Measurements from ENCODE around the gene TTLL9.
A peak's percentile ranks its signal among the peaks of the same experiment; 100 is the strongest.
"Not testable (repeated sequence)": the region's sequence is repeated elsewhere in the genome, so short reads cannot be mapped to it uniquely, and the experiment has no call there.

The TTLL9 gene, protein sequence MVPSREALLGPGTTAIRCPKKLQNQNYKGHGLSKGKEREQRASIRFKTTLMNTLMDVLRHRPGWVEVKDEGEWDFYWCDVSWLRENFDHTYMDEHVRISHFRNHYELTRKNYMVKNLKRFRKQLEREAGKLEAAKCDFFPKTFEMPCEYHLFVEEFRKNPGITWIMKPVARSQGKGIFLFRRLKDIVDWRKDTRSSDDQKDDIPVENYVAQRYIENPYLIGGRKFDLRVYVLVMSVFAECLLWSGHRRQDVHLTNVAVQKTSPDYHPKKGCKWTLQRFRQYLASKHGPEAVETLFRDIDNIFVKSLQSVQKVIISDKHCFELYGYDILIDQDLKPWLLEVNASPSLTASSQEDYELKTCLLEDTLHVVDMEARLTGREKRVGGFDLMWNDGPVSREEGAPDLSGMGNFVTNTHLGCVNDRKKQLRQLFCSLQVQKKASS

DNA sequence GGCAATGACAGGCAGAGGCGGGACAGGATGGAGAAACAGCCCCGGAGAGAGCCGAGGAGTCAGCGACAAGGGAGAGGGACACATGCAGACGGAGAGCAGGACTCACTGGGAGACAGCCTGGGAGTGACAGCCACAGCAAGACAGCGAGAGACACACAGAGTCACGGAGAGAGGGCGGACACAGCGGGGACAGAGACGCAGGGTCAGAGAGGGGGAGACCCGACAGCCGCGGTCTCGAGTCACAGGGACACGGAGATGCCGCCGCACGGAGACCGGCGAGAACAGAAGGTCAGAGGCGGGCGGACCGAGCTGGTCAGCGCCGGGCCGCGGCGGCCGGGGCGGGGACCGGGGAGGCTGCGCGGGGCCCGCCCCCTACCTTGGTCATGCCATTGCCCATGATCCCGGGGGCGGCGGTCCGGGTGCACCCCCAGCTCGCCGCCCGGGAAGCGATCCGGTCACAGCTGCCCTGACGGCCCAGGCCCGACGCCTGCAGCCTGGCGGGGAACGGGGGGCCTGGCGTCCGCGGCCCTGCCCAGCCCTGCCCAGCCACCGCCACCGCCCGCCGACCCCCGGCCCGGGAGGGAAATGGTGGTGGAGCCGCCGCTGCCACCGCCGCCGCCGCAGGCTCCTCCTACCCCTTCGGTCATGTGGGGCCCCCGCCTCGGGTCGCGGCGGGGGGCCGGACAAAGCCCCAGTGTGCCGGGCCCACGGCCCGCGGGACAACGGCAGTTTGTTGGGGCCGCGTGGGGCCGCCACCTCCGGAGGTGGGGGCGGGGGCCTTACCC is at the start of gene TTLL9, which contains the start of gene DUSP15:
Gene TTLL9 (plus strand): TSS at position 693 of the 784 bp plus-strand sequence. CDS start 493 bp downstream, outside the sequence.
Gene DUSP15 (minus strand): TSS at position 586 of the 784 bp plus-strand sequence. CDS start 190 bp downstream, at position 396.
- FAIRE-seq = no peak
- DNase-seq (ENCODE audit: insufficient read length, low spot score) = no peak

DNA sequence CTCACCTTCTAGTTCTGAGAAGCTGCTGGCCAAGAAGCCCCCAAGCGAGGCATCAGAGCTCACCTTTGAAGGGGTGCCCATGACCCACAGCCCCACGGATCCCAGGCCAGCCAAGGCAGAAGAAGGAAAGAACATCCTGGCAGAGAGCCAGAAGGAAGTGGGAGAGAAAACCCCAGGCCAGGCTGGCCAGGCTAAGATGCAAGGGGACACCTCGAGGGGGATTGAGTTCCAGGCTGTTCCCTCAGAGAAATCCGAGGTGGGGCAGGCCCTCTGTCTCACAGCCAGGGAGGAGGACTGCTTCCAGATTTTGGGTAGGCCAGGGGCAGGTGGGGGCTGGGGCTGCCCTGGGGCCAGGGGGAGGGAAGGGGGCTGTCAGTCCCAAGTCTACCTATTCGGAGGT is 49.0 kb upstream of the TTLL9 start:
- no peak for DNase-seq (ENCODE audit: insufficient read length, low spot score)
- FAIRE-seq = no peak

DNA sequence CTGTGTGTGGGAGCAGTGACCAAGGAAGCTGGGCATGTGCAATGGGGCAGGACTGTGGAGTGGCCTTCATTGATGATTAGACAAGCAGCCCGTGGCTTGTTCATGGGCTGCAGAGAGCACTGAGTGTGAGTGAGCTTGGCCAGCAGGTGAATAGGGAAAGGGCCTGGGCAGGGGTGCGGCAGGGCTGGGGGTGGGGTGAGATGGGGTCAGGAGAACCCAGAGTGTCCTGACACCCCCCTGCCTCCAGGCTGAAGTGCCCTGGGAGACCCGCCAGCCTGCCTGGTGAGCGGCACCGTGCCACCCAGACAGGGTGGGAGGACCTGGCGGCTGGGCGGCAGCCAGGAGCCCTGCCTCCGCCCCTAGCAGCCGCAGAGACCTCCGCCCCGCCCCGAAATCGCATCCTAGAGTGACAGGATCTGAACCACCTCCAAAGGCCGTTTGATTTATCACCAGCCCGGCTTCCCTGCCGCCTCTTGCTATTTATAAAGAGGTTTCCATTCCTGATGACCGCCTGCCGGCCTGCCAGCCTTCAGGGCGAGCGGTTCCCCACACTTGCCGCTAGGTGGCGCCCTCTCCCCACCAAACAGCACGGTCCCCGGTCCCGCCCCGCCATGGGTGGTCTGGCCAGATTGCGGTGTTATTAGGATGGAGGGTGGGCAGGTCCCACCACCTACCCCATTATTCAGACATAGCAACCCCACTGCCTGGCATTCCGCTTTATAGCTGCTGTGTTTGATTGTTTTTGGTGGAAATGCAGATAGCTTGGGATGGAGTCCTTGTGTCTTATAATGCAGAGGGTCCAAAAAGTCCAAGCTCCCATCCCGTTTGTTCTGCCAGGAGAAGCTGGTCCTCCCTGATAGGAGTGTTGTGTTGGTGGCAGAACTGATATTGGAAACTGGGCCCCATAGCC is 47.8 kb upstream of the TTLL9 start:
- FAIRE-seq (no peak), DNase-seq (ENCODE audit: insufficient read length, low spot score) (peak; percentile 90)

DNA sequence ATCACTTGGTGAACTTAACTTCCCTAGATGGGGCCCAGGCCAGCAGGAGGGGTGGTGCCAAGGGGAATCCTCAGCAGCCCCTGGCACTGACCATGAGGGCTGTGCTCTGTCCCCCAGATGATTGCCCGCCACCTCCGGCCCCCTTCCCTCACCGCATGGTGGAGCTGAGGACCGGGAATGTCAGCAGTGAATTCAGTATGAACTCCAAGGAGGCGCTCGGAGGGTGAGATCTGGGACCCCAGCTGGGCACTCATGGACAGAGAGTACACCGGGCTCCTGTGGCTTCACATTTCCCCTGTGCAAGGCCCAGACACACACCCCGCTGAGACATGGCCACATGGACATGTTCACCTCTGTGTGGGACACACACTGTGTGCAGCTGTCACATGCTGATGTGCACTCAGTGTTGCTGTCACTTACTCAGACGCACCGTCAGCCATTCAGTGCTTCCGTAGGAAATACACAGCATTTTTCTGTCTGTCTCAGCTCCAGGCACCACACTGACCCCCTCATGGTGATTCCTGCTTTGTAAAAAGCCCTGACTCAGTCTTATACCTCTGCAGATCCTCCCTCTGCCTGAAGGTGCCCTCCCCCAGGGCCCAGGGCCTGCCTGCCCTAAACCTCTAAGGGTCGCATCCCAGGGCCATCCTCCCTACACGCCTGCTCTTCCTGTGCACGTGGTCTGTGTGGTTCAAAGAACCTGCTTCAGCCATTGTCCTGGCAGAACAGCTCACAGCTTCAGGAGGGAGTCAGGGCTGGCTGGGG is 46.9 kb upstream of the TTLL9 start:
- no peak for DNase-seq (ENCODE audit: insufficient read length, low spot score)
- FAIRE-seq = no peak

DNA sequence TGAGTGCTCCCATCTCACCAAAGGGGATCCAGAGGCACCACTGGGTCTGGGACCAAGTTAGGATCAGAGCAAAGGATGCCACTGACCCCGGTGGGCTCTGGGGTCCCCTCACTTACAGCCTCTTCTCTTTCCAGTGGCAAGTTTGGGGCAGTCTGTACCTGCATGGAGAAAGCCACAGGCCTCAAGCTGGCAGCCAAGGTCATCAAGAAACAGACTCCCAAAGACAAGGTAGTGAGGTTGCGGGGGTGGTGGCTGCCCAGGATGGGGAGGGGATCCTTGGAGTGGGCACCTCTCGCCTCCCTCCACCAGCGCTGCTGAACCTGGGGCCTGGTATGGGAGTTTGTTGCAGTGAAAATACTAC is 46.3 kb upstream of the TTLL9 start:
- FAIRE-seq (no peak), DNase-seq (ENCODE audit: insufficient read length, low spot score) (no peak)

DNA sequence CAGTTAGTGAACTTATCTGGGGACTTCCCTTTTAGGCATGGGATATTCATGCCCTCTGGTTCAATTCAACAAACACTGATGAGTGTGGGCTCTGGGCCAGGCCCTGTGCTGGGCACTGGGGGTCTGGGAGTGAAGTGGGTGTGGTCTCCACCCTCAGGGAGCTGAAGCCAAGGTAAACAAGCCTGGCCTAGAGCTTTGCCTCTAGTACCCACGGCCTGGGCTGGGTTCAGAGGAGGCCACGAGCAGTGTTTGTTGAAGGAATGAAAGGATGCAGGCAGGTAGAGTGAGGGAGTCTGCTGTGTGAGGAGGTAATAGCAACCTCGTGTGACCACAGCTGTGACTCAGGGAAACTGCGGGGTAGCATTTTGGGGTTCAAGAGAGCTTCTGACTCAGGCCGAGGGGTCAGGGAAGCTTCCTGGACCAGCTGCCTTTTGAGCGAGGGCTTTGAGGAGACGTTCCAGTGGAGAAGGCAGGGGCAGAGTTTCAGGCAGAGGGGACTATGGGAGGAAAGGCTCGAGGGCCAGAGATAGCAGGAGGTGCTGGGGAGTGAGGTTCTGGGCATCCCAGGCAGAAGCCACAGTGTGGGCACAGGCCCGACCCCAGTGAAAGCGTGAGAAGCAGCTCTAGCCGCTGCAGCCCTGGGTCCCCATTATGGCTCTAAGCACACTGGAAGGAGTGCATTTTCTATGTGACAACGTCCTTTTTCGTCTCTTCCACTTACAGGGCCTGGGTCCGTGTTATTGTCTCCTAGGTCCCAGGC is 45.7 kb upstream of the TTLL9 start:
- FAIRE-seq (no peak), DNase-seq (ENCODE audit: insufficient read length, low spot score) (no peak)

DNA sequence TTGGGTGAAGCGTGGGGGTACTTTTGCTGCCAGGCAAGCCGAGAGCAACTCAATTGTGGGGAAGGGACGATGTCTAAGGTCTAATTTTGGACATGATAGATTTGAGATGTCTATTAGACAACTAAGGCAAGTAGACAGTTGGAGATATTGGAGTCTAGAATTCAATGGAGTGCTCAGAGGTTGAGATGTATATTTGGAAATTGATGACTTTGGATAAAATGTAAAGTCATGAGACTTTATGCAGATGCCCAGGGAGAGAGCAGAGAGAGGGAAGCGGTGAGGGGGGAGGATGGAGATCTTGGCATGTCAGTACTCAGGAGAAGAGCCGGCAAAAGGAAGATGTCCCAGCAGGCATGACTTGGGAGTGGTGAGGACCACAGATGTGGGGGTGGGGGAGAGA is 44.4 kb upstream of the TTLL9 start:
- FAIRE-seq = no peak
- no peak for DNase-seq (ENCODE audit: insufficient read length, low spot score)

DNA sequence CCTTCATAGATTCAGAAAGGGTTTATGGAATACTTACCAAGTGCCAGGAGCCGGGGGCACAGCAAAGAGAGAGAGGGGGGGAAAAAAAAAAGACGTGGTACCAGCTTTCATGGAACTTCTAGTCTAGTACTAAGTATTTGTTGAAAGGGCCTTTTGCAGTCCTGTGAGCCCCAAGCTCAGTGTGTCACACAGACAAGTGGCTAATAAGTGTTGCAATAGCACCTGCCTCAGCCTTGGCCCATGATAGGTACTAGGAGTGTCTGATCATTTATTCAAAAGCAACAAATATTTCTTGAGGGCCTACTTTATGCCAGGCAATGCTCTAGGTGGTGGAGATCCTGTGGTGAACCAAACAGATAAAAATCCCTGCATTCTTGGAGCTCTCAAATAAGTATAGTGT is 43.4 kb upstream of the TTLL9 start:
- no peak for FAIRE-seq
- no peak for DNase-seq (ENCODE audit: insufficient read length, low spot score)

DNA sequence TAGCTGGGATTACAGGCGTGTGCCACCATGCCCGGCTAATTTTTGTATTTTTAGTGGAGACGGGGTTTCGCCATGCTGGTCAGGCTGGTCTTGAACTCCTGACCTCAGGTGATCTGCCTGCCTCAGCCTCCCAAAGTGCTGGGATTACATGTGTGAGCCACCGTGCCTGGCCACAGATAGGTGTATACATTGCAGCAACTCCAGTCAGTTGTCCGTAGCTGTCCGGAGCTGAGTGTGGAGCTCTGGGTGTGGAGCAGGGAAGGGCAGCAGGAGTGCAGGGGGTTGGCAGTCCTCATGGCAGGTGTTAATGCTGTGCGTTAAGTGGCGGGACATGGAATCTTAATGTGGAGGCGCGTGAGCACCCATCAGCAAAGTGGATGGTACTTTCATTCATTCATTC is 42.4 kb upstream of the TTLL9 start:
- DNase-seq (ENCODE audit: insufficient read length, low spot score); FAIRE-seq: not testable (repeated sequence)

DNA sequence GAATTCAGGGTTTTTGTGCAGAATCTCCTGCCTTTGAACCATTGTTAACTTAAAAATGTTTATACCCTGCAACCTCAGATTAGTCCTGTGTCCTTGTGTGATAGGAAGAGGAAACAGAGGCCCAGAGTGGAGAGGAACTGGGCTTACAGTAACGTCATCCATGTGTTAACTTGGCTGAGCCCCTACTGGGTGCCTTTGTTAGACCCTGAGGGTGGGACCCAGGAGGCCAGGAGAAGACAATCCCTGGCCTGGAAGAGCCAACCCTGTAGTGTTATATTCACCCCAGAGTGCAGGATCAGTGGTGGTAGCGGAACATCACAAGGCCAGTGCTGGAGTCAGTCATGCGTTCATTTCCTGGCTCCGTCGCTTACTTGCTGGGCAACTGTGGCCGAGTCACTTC is 40.7 kb upstream of the TTLL9 start:
- DNase-seq (ENCODE audit: insufficient read length, low spot score) = no peak
- no peak for FAIRE-seq

DNA sequence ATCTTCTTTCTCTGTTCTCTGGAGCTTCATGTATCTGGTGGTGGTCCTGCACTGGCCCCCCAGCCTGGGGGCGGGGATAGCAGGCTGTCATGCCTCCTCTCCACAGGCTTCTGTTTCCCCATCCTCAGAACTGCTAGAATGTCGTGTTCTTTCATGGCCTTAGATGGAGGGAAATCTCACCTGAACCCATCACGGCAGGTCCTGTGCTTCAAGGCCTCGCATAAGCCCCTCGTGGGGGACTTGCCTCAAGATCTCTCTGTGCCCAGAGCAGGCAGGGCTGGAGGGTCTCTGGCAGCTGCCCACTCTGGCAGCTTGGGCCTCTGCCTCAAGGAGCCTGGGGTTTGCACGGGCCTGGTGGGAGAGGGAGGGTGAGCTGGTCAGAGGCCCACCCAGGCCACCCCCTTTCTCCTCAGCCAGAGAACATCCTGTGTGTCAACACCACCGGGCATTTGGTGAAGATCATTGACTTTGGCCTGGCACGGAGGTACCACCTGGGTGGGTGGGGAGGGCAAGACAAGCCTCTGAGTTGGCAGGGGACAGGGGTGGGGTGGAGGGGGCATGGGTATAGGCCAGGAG is 39.9 kb upstream of the TTLL9 start:
- FAIRE-seq (no peak), DNase-seq (ENCODE audit: insufficient read length, low spot score) (no peak)

DNA sequence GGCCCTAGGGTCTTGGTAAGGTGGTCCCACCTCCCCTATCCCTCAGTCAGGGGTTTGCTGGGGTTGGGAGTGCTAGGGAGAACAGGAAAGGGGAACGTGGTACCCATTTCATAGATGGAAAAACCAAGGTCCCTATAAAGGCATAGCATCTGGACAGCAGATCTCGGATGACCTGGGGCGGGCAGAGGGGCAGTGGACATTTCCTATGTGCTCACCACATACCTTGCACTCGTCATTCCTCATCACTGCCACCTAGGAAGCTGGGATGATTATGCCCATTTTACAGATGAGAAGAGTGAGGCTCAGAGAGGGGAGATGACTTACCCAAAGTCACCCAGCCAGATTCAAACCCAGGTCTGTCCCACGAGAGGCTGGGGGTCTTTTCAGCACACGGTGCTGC is 39.2 kb upstream of the TTLL9 start:
- no peak for FAIRE-seq
- DNase-seq (ENCODE audit: insufficient read length, low spot score) = no peak

DNA sequence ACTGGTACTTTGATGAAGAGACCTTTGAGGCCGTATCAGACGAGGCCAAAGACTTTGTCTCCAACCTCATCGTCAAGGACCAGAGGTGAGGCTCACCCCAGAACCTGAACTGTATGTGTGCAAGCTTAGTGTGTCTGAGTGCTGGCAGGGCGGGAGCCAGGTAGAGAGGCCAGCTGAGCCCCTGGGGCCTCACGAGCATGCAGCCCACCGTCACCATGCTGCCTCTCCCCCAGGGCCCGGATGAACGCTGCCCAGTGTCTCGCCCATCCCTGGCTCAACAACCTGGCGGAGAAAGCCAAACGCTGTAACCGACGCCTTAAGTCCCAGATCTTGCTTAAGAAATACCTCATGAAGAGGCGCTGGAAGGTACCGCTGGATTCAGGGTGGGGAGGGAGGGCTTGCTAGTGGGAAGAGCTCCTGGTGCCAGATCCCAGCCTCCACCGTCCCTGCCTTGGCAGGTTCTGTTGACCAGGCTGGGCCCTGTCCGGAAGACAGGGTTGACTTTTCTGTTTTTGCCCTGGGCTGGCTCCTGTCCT is 38.6 kb upstream of the TTLL9 start:
- DNase-seq (ENCODE audit: insufficient read length, low spot score) (no peak), FAIRE-seq (no peak)

DNA sequence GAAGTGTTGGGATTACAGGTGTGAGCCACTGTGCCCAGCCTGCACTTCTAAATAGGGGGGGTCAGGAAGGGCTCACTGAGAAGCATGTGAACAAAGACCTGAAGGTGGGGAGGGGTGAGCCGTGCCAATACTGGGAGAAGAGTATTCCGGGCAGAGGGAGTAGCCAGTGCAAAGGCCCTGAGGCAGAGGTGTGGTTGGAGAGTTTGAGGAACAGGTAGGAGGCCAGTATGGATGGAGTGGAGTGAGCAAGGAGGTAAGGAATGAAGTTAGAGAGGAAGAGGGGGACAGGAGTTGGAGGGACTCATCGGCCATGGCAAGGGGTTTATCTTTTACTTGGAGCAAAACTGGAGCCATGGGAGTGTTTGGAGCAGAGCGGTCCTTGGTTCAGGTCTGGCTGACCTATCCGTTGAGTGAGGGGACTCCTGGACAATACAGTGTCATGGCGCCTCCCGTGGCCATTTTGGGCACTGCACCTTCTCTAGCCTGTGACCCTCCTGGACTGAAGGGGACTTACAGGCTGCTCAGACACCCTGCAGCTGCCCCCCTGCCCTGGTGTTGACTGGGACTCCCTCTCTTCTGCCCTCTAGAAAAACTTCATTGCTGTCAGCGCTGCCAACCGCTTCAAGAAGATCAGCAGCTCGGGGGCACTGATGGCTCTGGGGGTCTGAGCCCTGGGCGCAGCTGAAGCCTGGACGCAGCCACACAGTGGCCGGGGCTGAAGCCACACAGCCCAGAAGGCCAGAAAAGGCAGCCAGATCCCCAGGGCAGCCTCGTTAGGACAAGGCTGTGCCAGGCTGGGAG is 37.1 kb upstream of the TTLL9 start:
- peak; percentile 71 for DNase-seq (ENCODE audit: insufficient read length, low spot score)
- FAIRE-seq = no peak

DNA sequence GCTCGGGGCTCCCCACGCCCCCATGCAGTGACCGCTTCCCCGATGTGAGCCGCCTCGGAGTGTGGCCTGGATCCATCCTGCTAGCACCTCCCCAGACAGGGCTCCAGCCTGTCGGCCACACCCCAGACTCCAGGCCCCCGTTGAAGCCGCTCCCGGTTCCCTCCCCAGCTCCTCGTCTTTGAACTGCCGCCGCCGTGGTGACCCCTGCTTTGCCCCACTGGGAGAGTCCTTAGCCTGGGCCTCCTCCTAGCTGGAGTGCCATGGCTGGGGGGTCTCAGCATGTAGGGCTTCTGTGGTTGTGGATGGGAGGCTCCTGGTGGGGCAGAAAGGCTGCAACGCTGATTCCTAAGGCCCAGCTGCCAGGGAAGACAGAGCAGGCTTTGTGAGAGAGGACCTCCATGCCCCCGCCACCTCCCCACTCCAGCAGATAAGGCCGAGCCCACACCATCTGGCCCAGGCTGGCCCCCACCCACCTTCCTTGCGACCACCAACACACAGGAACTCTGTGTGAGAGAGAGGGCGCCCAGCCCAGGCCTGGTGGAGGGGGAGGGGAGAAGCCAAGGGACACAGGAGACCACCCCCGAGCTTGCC is 36.4 kb upstream of the TTLL9 start:
- FAIRE-seq = no peak

DNA sequence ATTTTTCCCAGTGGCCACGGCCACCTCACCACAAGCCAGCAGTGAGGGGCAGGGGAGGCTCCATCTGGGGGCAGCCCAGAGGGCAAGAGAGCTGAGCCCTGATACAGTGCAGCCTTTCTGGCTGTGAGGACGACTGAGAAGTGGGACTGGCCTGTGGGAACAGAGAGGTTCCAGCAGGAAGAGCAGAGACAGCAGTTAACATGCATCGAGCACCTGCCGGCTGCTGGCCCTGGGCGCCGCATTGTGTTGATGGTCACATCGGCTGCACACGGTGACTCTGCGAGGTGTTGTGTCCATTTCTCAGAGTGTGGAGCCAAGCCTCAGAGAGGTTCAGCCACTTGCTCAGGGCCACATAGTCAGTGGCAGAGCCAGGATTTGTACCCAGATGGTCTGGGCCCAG is 34.9 kb upstream of the TTLL9 start:
- DNase-seq (ENCODE audit: insufficient read length, low spot score) = no peak

More for the DNA sequence above, 36.4 kb upstream of the TTLL9 start:
- DNase-seq (ENCODE audit: insufficient read length, low spot score) = no peak

More for the DNA sequence above, 34.9 kb upstream of the TTLL9 start:
- FAIRE-seq = no peak
